Vagina (tissue), 2 donors: ENCODE measurements around the gene NACC2.

ENCODE experiments used
- CTCF ChIP-seq, 3 experiments: fragments of 450-650 bp in 2 of 3; fragments of 200-600 bp in 1 of 3; sonication (generic) in 1 of 3; IDR thresholded peaks; one replicate each; pipeline ENCODE4 v1.5.1; 2017 to 2019; ENCODE audit warnings: antibody characterized with exemption in 3 of 3, mild to moderate bottlenecking in 2 of 3, moderate library complexity in 2 of 3
- POLR2A ChIP-seq, 2 donors: fragments of 450-650 bp; IDR thresholded peaks; one replicate each; pipeline ENCODE4 v1.6.1; 2017; ENCODE audit warnings: antibody characterized with exemption in 2 of 2, mild to moderate bottlenecking in 2 of 2, moderate library complexity in 2 of 2
- POLR2AphosphoS5 ChIP-seq, 2 donors: sonication (generic); formaldehyde crosslinking; IDR thresholded peaks; one replicate each; pipeline ENCODE4 v1.9.0; 2017; ENCODE audit warnings: antibody characterized with exemption in 2 of 2, mild to moderate bottlenecking in 2 of 2, low read depth in 1 of 2; ENCODE audit not compliant: insufficient read depth in 1 of 2

GRCh38 chr9:136143215-136144001 is 48.3 kb upstream of the NACC2 start:
- TF ChIP-seq POLR2AphosphoS5 (IDR thresholded peaks at IDR 0.05; ENCODE audit: insufficient read depth in 1 of 2, low read depth in 1 of 2), result no peak
- TF ChIP-seq CTCF (IDR thresholded peaks at IDR 0.05), result no peak
- TF ChIP-seq POLR2A (IDR thresholded peaks at IDR 0.05), result no peak
